M059J (cell line): ENCODE measurements around the gene CRACR2A. TPM values are rescaled to one million over a fixed set of nuclear protein-coding genes. Genes with fewer than 3 reads are reported as not detected.
A peak's percentile ranks its signal among the peaks of the same experiment; 100 is the strongest.

Experiments used
- DNase-seq: peaks from one replicate; pipeline ENCODE4 v3.0.0-alpha.2; 2012; ENCODE audit warnings: low read depth
- total RNA-seq: library from RNA; depleted of rRNA; stranded (reverse); fragments of >200 nt; shearing (Covaris generic); gene quantifications from 2 replicates; pipeline ENCODE4 v1.2.3, GENCODE V29; 2014

The CRACR2A gene
- total RNA-seq, 1 experiment from 2014 or later: not detected

DNA sequence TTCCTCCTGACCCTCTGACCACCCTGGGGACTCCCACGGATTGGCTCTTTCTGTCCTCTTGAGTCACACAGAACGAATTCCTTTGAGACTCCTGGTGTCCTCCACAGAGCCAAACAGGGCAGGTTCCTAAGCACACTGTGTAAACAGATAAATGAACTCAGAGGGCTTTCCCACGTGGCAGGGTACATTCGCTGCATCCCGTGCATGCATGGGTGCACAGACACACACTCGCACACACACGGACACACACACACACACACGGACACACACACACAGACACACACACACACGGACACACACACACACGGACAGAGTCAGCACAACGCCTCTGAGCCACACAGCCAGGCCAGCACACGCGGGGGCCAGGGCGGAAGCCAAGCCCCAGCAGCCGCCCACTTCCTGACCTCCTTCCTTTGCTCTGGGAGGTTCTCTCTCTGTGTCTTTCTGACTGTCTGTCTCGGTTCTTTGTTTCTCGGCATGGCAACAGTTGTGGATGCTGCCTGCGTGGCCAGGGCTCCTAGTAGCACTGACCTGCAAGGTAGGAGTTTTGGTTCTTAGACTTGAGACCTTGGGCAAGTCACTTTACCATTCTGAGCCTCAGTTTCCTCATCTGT lies 706 bp downstream of the CRACR2A start:
- no peak for DNase-seq

GRCh38 chr12:3751151-3752095 lies 1.5 kb downstream of the CRACR2A start:
- no peak for DNase-seq

DNA sequence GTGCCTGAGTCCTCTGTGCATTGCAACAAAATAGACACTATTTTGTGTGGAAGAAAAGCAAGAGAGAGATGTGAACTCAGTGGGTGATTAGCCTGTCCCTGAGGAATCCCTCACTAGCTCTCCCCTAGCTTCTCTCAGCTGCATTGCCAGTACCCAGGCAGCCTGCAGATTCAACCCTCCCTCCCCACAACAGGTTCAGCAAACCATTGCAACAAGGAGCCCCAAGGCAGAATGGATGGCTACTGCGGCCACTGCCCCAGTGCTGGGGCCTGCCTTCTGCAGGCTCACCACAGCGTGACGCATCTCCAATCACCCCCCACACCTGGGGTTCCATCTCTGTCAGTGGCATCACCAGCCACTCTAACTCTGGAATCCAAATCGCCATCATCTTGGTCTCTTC lies 2.3 kb downstream of the CRACR2A start:
- DNase-seq: no peak

DNA sequence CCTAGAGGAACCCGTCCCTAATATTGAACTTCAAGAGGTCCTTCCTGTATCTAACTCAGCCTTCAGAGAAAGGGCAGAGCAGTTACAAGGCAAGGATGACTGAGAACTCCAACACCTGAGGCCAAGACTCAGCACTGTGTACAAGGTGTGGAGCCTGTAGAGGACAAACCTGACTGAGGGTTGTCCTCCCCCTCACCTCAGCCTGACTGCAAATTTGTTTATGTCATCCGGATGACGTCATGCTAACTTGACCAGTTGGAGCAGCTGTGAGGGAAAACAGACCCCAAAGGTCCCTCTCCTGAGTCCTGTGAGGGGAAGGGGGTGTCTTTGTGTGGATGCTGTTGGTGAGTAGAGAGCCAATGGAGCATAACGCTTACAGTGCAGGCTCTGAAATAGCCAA lies 4.3 kb downstream of the CRACR2A start:
- DNase-seq: no peak

GRCh38 chr12:3747976-3748619 lies 4.8 kb downstream of the CRACR2A start:
- DNase-seq: no peak

DNA sequence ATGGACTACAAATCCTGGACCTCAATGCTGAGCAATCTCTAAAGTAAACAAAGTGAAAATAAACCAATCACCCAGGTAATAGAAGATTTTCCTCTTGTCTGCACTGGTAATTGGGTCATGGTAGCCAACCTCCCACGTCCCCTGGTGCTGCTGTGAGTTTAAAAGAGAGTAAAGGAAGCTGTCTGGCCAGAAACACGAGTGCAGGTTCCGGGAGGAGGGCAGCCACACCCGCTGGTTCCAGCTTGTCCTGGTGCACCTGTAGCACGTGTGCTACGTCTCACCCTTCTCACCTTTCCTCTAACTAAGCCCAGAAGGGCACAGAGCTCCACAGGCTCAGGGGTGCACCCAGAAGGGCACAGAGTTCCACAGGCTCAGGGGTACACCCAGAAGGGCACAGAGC lies 5.4 kb downstream of the CRACR2A start:
- no peak for DNase-seq

- no peak for DNase-seq
Measured at GRCh38 chr12:3746758-3747157, 6.2 kb downstream of the CRACR2A start.

DNA sequence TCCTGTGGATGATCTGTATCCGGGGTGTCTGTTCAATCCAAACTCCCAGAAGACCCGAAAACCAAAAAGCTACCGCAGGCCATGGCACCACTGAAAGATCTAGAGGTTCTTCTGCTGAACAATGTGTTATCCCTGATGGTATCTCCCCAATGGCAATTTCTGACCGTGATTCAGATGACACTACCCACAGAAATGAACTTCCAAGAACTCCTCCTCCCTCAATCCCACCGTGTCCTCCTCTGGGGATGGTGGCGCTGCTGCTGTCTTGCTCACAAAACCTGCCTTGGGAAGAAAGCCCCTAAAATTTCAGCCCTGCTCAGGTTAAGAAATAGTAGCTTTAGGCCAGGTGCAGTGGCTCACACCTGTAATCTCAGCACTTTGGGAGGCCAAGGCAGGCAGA lies 7.8 kb downstream of the CRACR2A start:
- DNase-seq: no peak

- DNase-seq: no peak
Measured at GRCh38 chr12:3744229-3744901, 8.5 kb downstream of the CRACR2A start.

- DNase-seq: no peak
Measured at GRCh38 chr12:3743803-3744202, 9.1 kb downstream of the CRACR2A start.

DNA sequence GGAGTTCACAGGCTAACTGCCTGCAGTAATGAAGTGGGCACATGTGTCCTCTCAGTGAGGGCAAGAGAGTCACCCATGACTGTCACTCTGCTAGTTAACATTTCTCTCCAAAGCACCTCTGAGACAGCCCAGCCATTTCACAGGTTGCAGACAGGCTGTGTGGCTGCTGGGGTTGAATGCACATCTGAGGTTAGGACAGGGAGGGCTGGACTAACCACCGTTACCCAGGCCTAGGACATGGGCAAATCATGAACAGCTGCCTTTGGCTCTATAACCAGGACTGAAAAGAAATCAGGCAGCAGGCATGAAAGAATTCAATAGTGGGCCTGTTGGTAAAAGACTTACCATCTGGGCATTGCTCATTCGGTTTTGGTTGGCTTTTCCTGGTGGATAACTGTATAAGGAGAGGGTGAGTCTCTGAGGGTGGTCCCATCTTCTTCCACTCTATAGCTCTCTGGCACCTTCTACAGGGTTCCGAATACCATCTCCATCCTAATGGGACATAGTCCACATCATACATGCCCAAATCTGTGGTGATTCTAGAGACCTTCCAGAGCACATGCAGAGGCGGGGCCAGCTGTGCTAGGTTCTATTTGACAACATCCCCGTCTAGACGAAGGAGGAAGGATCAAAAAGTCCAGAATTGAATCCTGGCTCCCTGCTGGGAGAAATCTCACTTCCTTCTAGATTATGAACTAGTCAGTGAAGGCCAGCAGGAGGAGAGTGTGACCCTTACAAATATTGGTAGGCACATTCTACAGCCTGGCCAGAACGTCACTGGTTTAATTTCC lies 10.8 kb downstream of the CRACR2A start:
- DNase-seq: no peak

DNA sequence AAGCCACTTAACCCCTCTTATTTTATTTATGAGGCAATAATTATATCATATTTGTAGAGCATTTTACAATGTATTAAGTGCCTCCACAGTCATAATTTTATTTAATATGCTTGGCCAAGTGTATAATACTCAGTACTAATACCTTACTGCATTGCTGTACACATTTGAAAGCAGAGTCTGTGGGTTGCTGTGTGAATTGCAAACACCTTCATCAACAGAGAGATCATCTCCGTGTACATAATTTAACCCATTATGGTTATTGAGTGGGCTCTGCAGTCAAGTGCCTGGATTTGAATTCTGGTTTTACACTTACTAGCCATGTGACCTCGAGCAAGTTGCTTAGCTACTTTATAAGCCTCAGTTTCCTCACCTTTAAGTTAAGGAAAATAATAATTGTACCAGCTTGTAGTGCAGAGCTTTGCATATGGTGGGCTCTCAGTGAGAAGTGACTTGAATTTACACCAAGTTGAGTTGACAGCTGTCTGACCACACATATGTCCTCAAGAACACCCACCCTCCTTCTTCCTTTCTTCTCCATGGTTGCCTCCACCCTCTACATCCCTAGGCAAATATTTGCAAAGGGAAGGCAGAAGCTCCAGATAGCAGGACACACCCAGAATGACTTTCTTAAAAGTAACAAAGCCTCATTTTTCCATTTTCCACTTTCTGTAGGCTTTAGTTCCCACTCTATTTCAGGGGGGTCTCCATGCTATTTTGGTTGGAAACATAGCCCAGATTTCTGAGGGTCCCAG lies 12.3 kb downstream of the CRACR2A start:
- no peak for DNase-seq

DNA sequence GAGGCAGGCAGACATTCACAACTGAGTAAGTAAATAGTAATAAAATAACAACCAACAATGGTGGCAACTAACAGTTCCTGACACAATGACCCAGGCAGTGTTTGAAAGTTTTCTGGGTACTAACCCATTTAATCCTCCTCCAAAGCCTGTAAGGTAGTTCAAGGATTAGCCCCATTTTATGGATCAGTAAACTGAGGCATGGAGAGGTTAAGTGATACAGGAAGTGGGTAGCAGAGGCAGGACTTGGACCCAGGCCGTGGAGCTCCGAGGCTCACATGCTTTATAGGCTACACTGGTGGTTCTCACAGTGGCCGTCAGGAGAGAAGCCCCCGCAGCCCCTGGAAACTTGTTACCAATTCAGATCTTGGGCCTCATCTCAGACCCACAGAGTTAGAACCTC lies 17.5 kb downstream of the CRACR2A start:
- no peak for DNase-seq

DNA sequence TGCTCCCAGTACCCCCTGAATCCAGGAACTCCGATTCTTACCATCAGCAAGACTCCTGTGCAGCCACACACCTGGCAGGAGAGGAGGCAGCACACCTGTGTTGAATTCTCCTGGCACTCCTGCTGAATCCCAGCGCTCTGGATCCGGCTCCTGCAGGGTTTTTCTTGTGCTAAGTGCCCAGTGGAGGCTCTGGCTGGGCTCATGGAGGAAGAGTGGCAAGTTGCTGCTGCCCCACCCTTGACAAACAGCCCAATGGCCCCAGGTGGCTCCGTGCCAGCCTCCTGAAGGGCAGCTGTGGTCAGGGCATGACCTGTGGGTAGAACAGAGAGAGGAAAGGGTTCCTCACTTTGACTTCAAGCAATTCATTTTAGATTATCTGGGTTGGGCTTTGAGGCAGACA lies 20.0 kb downstream of the CRACR2A start:
- no peak for DNase-seq

DNA sequence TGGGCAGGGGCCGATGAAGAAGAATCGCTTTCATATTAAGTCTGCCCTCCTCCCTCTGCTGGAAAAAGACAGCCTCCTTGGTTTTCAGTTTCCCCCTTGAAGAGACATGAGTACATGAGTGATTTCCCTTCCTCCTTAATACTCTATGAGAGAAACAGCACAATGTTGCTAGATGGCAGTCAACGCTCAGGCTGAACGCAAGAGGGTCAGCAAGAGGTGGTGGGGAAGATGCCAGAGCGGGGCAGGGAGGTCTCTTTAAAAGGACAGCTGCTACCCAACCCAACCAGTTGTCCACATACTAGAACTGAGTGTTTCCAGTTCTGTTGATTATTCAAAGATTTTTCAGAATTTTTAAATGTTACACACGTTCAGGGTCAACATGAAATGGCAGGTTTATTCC lies 22.8 kb downstream of the CRACR2A start:
- DNase-seq: no peak

DNA sequence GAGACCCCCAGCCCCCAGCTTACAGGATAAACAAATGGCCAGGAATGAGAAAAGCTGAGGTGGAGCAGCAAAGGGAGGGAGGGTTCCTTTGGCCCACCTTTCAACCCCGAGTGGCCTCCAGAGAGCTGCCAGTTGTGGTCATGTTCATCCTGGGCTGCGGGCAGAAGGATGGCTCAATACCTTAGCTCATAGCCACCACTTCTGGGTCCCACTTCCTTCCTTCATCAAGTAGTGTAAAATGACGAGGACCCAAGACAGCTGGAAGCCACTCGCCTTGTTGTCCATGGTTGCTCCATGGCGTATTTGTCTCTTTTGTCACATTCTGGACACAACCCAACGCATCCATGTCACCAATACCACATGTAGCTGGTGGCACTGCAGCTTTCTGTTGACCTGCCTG lies 24.2 kb downstream of the CRACR2A start:
- no peak for DNase-seq

DNA sequence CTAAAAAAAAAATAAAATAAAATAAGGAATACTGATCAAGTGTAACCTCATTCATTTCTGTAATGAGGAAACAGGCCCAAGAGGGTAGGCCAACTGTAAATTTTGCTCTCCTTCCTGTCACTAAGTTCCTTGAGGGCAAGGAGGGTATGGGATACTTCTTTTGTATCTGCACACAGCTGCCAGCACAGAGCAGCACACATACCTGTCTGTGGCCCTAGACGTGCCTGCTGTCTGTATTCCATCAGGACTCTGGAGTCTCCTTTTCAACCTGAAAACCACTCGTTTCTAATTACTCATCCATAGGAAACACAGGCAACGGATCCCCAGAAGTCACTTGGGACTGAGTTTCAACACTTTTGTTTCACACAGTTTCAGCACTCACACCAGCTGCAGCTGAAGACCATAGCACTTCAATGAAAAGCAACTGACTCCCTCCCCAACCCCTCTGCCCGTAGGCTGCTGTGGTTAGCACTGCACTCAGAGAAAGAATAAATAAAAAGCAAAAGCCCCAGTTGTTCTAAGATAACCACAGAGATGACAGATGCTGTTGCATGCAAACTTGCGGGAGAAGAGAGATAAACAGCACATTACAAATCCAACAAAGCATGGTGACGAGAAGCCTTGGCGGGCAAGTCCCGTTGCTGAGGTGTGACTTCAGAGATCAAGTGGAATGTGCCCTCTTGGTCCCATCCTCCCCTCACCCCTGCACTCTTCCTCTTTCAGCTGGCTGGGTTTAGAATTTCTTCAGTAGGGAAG lies 24.9 kb downstream of the CRACR2A start:
- DNase-seq: peak; percentile 38

DNA sequence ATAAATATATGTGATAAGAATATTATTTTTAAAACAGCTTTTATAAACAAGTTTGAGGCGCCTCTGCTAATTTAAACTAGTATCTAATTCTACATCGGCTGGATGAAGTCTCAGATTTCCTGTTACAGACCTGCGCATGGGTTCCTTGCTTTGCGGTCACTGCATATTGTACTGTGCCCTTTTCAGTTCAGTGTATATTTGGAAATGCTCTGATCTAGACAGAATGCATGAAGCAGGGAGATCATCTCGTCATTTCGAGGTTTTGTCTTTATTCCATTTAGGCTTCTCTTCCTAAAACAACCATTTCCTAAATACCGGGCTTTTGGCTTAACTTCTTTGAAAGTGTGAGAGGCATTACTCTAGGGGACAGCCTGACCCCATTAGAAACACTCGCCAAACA lies 25.6 kb downstream of the CRACR2A start:
- DNase-seq: no peak

- no peak for DNase-seq
Measured at GRCh38 chr12:3726456-3726855, 26.5 kb downstream of the CRACR2A start.
